Measurements from ENCODE around the gene SEPTIN5.

DNA sequence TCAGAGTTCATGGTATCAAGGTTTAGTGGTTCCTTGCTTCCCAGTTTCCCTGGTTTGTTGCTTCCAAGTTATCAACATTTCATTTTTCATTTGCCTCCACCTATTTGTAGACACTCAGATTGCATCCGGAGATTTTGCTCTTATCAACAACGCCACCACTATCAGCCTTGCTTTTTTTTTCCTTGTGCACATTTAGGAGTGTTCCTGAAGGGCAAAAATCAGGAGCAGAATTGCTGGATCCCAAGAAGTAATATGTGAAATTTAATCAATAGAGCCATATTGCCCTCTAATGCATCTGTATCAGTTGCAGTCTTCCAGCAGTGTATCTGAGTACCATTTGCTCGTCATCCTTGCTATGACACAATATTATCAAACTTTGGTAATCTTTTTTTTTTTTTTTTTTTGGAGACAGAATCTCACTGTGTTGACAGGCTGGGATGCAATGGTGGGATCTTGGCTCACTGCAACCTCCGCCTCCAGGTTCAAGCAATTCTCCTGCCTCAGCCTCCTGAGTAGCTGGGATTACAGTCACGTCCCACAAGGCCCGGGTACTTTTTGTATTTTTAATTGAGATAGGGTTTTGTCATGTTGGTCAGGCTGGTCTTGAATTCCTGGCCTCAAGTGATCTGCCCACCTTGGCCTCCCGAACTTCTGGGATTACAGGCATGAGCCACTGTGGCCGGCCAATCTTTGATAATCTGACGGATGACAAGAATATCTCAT lies 42.1 kb upstream of the SEPTIN5 start:
- TF ChIP-seq TAF1 (IDR thresholded peaks at IDR 0.05; ENCODE audit: borderline replicate concordance, insufficient read depth, low read length) = no peak
- TF ChIP-seq POLR2AphosphoS5 (IDR thresholded peaks at IDR 0.05; ENCODE audit: low read depth, low read length) = no peak
- TF ChIP-seq FOXP2 (optimal IDR thresholded peaks at IDR 0.05; ENCODE audit: borderline replicate concordance, extremely low read depth, extremely low read length, insufficient read depth) = no peak
